Small intestine (tissue), 7 donors: ENCODE measurements around the gene SART3. TPM values are rescaled to one million over a fixed set of nuclear protein-coding genes. Genes with fewer than 3 reads are reported as not detected.
"Not testable (repeated sequence)": the region's sequence is repeated elsewhere in the genome, so short reads cannot be mapped to it uniquely, and the experiment has no call there.

ENCODE experiments used
- DNase-seq, 2 donors: peaks; one replicate each; pipeline versions ENCODE4 v3.0.0 to v3.0.0-alpha.2; 2013
- FAIRE-seq: peaks from 2 replicates; lab custom pipeline; 2012; peaks lifted over from hg19 to GRCh38; lab: Jason Lieb, UNC
- H3K27ac ChIP-seq, 3 donors: one replicate each; pipeline ENCODE4 v1.5.1; 2013; ENCODE audit warnings: low read length in 2 of 3, mild to moderate bottlenecking in 2 of 3, control low read depth in 1 of 3, inconsistent platforms in 1 of 3, low read depth in 1 of 3, moderate library complexity in 1 of 3
- H3K27me3 ChIP-seq, 3 donors: one replicate each; pipeline ENCODE4 v1.6.1; 2013; ENCODE audit warnings: low read length in 3 of 3, inconsistent platforms in 1 of 3; ENCODE audit not compliant: control insufficient read depth in 3 of 3, insufficient read depth in 3 of 3
- H3K36me3 ChIP-seq, 3 donors: one replicate each; pipeline ENCODE4 v1.6.1; 2013; ENCODE audit warnings: low read length in 3 of 3, inconsistent platforms in 1 of 3, low read depth in 1 of 3, mild to moderate bottlenecking in 1 of 3, moderate library complexity in 1 of 3; ENCODE audit not compliant: control insufficient read depth in 3 of 3, insufficient read depth in 2 of 3
- H3K4me1 ChIP-seq, 3 donors: one replicate each; pipeline ENCODE4 v1.6.1; 2013; ENCODE audit warnings: low read length in 2 of 3, inconsistent platforms in 1 of 3, low read depth in 1 of 3, mild to moderate bottlenecking in 1 of 3, moderate library complexity in 1 of 3; ENCODE audit not compliant: control insufficient read depth in 3 of 3, insufficient read depth in 2 of 3
- H3K4me3 ChIP-seq, 3 donors: one replicate each; pipeline ENCODE4 v1.5.1; 2013; ENCODE audit warnings: low read length in 3 of 3, control low read depth in 1 of 3, inconsistent platforms in 1 of 3, low read depth in 1 of 3, mild to moderate bottlenecking in 1 of 3, moderate library complexity in 1 of 3
- H3K9me3 ChIP-seq, 2 donors: one replicate each; pipeline ENCODE4 v1.6.1; 2013; ENCODE audit warnings: low read depth in 1 of 2, low read length in 1 of 2; ENCODE audit not compliant: control insufficient read depth in 2 of 2, insufficient read depth in 1 of 2
- WGBS, 3 donors: extraction: QIAGEN DNeasy Blood & Tissue Kit; methylation state at CpG; one replicate each; pipeline ENCODE4 v1.1.7; 2013; 5-methylcytosine and 5-hydroxymethylcytosine counted together
- polyA plus RNA-seq, 4 donors: library from polyadenylated mRNA; stranded (reverse) in 3 of 4; unstranded in 1 of 4; fragments of 200-250 nt in 3 of 4; fragments of 120-200 nt in 1 of 4; gene quantifications; one replicate each; pipeline versions ENCODE4 v1.2.1 to v1.2.3, GENCODE V29; 2013
- donor health status: healthy with polysubstance abuse.
- donor health status: control.
- donor health status: control.
- donor health status: Bipolar disorder and iron deficiency.
- donor health status: healthy.

The SART3 gene
- polyA plus RNA-seq, 4 donors: 15.9 to 52.3 (median 19.6) TPM

- Histone ChIP-seq H3K27me3 (no peaks in the 10 kb centered on the region), H3K36me3 (no peaks in the 10 kb centered on the region), H3K4me1 (no peaks in the 10 kb centered on the region), H3K9me3 (no peaks in the 10 kb centered on the region), H3K27ac (no peak overlapping the region), H3K4me3 (no peak overlapping the region)
- DNase-seq (no peak), FAIRE-seq (no peak)
- 49 to 69% (median 63%) methylated on average over 2 of the region's 2 CpGs for WGBS, 3 donors
Observed at GRCh38 chr12:108491256-108491655, 69.7 kb downstream of the SART3 start.

GRCh38 chr12:108487029-108487428, 73.9 kb downstream of the SART3 start:
- DNase-seq, H3K27me3 ChIP-seq, H3K27ac ChIP-seq, H3K9me3 ChIP-seq, FAIRE-seq, H3K4me1 ChIP-seq, H3K36me3 ChIP-seq, H3K4me3 ChIP-seq: not testable (repeated sequence)
- 74 to 82% (median 76%) methylated on average over 4 of the region's 4 CpGs for WGBS, 3 donors

GRCh38 chr12:108485371-108485770, 75.6 kb downstream of the SART3 start:
- not testable (repeated sequence) for H3K9me3 ChIP-seq, H3K27me3 ChIP-seq, H3K4me3 ChIP-seq, DNase-seq, FAIRE-seq, H3K36me3 ChIP-seq, H3K27ac ChIP-seq, H3K4me1 ChIP-seq
- WGBS, 3 donors: 53 to 64% (median 64%) methylated on average over 7 of the region's 7 CpGs

GRCh38 chr12:108484845-108485244, 76.1 kb downstream of the SART3 start:
- H3K27me3 ChIP-seq: no peaks in the 10 kb centered on the region
- WGBS, 3 donors: 28 to 68% (median 52%) methylated on average over 2 of the region's 2 CpGs
- DNase-seq (no peak), FAIRE-seq (no peak)
- H3K27ac ChIP-seq: no peak overlapping the region
- H3K9me3 ChIP-seq: no peaks in the 10 kb centered on the region
- no peaks in the 10 kb centered on the region for H3K4me1 ChIP-seq
- no peaks in the 10 kb centered on the region for H3K36me3 ChIP-seq
- H3K4me3 ChIP-seq: no peak overlapping the region

- no peak for FAIRE-seq
- no peaks in the 10 kb centered on the region for H3K27me3 ChIP-seq
- no peaks in the 10 kb centered on the region for H3K9me3 ChIP-seq
- H3K27ac ChIP-seq: no peak overlapping the region
- H3K36me3 ChIP-seq: no peaks in the 10 kb centered on the region
- DNase-seq: no peak
- no peaks in the 10 kb centered on the region for H3K4me1 ChIP-seq
- WGBS, 3 donors: 59 to 75% (median 60%) methylated on average over 2 of the region's 2 CpGs
- no peak overlapping the region for H3K4me3 ChIP-seq
Observed at GRCh38 chr12:108484431-108484830, 76.5 kb downstream of the SART3 start.

GRCh38 chr12:108483213-108484059, 77.5 kb downstream of the SART3 start:
- Histone ChIP-seq H3K4me3 (no peak overlapping the region), H3K27me3 (no peaks in the 10 kb centered on the region), H3K36me3 (no peaks in the 10 kb centered on the region), H3K4me1 (no peaks in the 10 kb centered on the region), H3K9me3 (no peaks in the 10 kb centered on the region), H3K27ac (no peak overlapping the region)
- FAIRE-seq: no peak
- DNase-seq: no peak
- 64 to 65% (median 64%) methylated on average over 6 of the region's 6 CpGs for WGBS, 3 donors

- no peaks in the 10 kb centered on the region for H3K9me3 ChIP-seq
- H3K36me3 ChIP-seq: no peaks in the 10 kb centered on the region
- H3K4me3 ChIP-seq: no peak overlapping the region
- 50 to 60% (median 51%) methylated on average over 11 of the region's 11 CpGs for WGBS, 3 donors
- FAIRE-seq: no peak
- H3K4me1 ChIP-seq: no peaks in the 10 kb centered on the region
- H3K27me3 ChIP-seq: no peaks in the 10 kb centered on the region
- no peak for DNase-seq
- H3K27ac ChIP-seq: no peak overlapping the region
Observed at GRCh38 chr12:108482717-108483212, 78.2 kb downstream of the SART3 start.

- no peaks in the 10 kb centered on the region for H3K27me3 ChIP-seq
- 63 to 68% (median 66%) methylated on average over 6 of the region's 6 CpGs for WGBS, 3 donors
- no peaks in the 10 kb centered on the region for H3K4me1 ChIP-seq
- no peaks in the 10 kb centered on the region for H3K36me3 ChIP-seq
- H3K4me3 ChIP-seq: no peak overlapping the region
- FAIRE-seq (no peak), DNase-seq (no peak)
- H3K9me3 ChIP-seq: no peaks in the 10 kb centered on the region
- H3K27ac ChIP-seq: no peak overlapping the region
Observed at GRCh38 chr12:108479364-108480070, 81.5 kb downstream of the SART3 start.
